PC-3 (cell line): Measurements from ENCODE around the gene DEFB116. TPM values are rescaled to one million over a fixed set of nuclear protein-coding genes. Genes with fewer than 3 reads are reported as not detected.

ENCODE experiments used
- ATAC-seq: fragments of 200-7000 bp; cut with Tn5 transposase; 2 replicates; pipeline ENCODE4 v1.9.1; 2020; ENCODE audit warnings: mild to moderate bottlenecking, moderate library complexity
- BruUV-seq: library from RNA; stranded (reverse); fragments of 400-500 nt; replicated peaks from 2 replicates; lab custom pipeline; 2021; lab: Mats Ljungman, UMichigan
- CTCF ChIA-PET: fragments of 300-600 bp; sonication (Branson Sonifier 250); formaldehyde crosslinking; loops from one replicate; lab custom pipeline; 2022; ENCODE audit warnings: antibody characterized with exemption; lab: Charles Lee
- POLR2A ChIA-PET: fragments of 300-600 bp; sonication (Branson Sonifier 250); formaldehyde crosslinking; loops from one replicate; lab custom pipeline; 2022; ENCODE audit warnings: antibody characterized with exemption; ENCODE audit not compliant: unreplicated experiment; lab: Charles Lee
- DNase-seq: peaks from one replicate; pipeline ENCODE4 v3.0.0-alpha.2; 2015
- H2AFZ ChIP-seq: fragments of 300-600 bp; sonication (generic); 2 replicates; pipeline ENCODE4 v1.6.0; 2016; ENCODE audit warnings: antibody characterized with exemption, low read length
- H3F3A ChIP-seq: fragments of 300-600 bp; sonication (generic); one replicate; pipeline ENCODE4 v1.6.0; 2017; ENCODE audit warnings: antibody characterized with exemption, low read length, control low read depth, mild to moderate bottlenecking; ENCODE audit not compliant: unreplicated experiment
- H3K27ac ChIP-seq: fragments of 300-600 bp; sonication (generic); 2 replicates; pipeline ENCODE4 v1.5.1; 2016; ENCODE audit warnings: mild to moderate bottlenecking, low read length
- H3K27me3 ChIP-seq: fragments of 300-600 bp; sonication (generic); 2 replicates; pipeline ENCODE4 v1.6.1; 2016; ENCODE audit warnings: low read length, mixed read lengths
- H3K36me3 ChIP-seq: fragments of 300-600 bp; sonication (generic); 2 replicates; pipeline ENCODE4 v1.6.1; 2016; ENCODE audit warnings: low read depth, mixed run types, low read length, mixed read lengths
- H3K4me1 ChIP-seq: fragments of 300-600 bp; sonication (generic); 2 replicates; pipeline ENCODE4 v1.5.1; 2016; ENCODE audit warnings: low read length; ENCODE audit not compliant: insufficient read depth
- H3K4me2 ChIP-seq: fragments of 300-600 bp; sonication (generic); 2 replicates; pipeline ENCODE4 v1.6.0; 2016; ENCODE audit warnings: low read length
- H3K4me3 ChIP-seq: fragments of 300-600 bp; sonication (generic); 2 replicates; pipeline ENCODE4 v1.5.1; 2016; ENCODE audit warnings: mild to moderate bottlenecking, low read length, mixed read lengths
- H3K79me2 ChIP-seq: fragments of 300-600 bp; sonication (generic); 2 replicates; pipeline ENCODE4 v1.6.1; 2017; ENCODE audit warnings: low read length, mixed read lengths
- H3K9ac ChIP-seq: fragments of 300-600 bp; sonication (generic); 2 replicates; pipeline ENCODE4 v1.6.0; 2016; ENCODE audit warnings: mild to moderate bottlenecking, low read length
- H3K9me2 ChIP-seq: fragments of 300-600 bp; sonication (generic); replicated peaks from 2 replicates; pipeline ENCODE4 v1.6.1; 2016; ENCODE audit warnings: mixed run types, low read length, mixed read lengths
- H3K9me3 ChIP-seq: fragments of 300-600 bp; sonication (generic); 2 replicates; pipeline ENCODE4 v1.6.1; 2016; ENCODE audit warnings: low read length, mixed read lengths
- H4K20me1 ChIP-seq: fragments of 300-600 bp; sonication (generic); 2 replicates; pipeline ENCODE4 v1.6.1; 2016; ENCODE audit warnings: low read length, mixed read lengths
- EZH2 ChIP-seq: fragments of 300-600 bp; sonication (generic); IDR thresholded peaks from one replicate; pipeline ENCODE4 v1.6.1; 2017; ENCODE audit warnings: antibody characterized with exemption, mild to moderate bottlenecking, low read length; ENCODE audit not compliant: unreplicated experiment
- EZH2phosphoT487 ChIP-seq: fragments of 300-600 bp; sonication (generic); IDR thresholded peaks from 2 replicates; pipeline ENCODE4 v1.6.1; 2018; ENCODE audit warnings: mild to moderate bottlenecking, antibody characterized with exemption, low read length, borderline replicate concordance
- intact Hi-C: fragments of 100-400 bp; cut with micrococcal nuclease; formaldehyde crosslinking; loops from 2 replicates; pipeline ENCODE4 v1.9.0; 2023
- total RNA-seq: library from RNA; depleted of rRNA; stranded (reverse); fragments of >200 nt; gene quantifications from 2 replicates; pipeline ENCODE4 v1.2.3, GENCODE V29; 2014; rRNA removed
- TF ChIP-seq, protein P1 (sequence below): fragments of 300-600 bp; sonication (generic); conservative IDR thresholded peaks from 2 replicates; pipeline ENCODE4 v1.5.1; 2017; ENCODE audit warnings: antibody characterized with exemption, low read depth, mild to moderate bottlenecking, low read length

The DEFB116 gene
- total RNA-seq, 1 experiment from 2014 or later: not detected

- H4K20me1 ChIP-seq: no peaks in the 10 kb centered on the region
- no peaks in the 10 kb centered on the region for H3K79me2 ChIP-seq
- H3K4me1 ChIP-seq: no peaks in the 10 kb centered on the region
- no peak within 1 kb of the TSS for H3K9ac ChIP-seq
- H3K4me3 ChIP-seq: no peak within 1 kb of the TSS
- no peaks in the 10 kb centered on the region for H3K9me3 ChIP-seq
- DNase-seq: peak; percentile 4
- H3K27me3 ChIP-seq: no peaks in the 10 kb centered on the region
- no peaks in the 10 kb centered on the region for H3F3A ChIP-seq
- intact Hi-C loops: no loop called here
- no peak within 1 kb of the TSS for H3K27ac ChIP-seq
- H3K36me3 ChIP-seq: no peaks in the 10 kb centered on the region
- no peak for TF ChIP-seq EZH2phosphoT487
- TF ChIP-seq, protein P1, sequence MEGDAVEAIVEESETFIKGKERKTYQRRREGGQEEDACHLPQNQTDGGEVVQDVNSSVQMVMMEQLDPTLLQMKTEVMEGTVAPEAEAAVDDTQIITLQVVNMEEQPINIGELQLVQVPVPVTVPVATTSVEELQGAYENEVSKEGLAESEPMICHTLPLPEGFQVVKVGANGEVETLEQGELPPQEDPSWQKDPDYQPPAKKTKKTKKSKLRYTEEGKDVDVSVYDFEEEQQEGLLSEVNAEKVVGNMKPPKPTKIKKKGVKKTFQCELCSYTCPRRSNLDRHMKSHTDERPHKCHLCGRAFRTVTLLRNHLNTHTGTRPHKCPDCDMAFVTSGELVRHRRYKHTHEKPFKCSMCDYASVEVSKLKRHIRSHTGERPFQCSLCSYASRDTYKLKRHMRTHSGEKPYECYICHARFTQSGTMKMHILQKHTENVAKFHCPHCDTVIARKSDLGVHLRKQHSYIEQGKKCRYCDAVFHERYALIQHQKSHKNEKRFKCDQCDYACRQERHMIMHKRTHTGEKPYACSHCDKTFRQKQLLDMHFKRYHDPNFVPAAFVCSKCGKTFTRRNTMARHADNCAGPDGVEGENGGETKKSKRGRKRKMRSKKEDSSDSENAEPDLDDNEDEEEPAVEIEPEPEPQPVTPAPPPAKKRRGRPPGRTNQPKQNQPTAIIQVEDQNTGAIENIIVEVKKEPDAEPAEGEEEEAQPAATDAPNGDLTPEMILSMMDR: no peak
- no peak for TF ChIP-seq EZH2
- BruUV-seq: no TSS peak
- no peak within 1 kb of the TSS for H3K4me2 ChIP-seq
- no peaks in the 10 kb centered on the region for H3K9me2 ChIP-seq
- ATAC-seq: no peak
- H2AFZ ChIP-seq: no peak within 1 kb of the TSS
- CTCF ChIA-PET: no interaction called here
- POLR2A ChIA-PET: no interaction called here
Observed at GRCh38 chr20:31257364-31257763, 51.0 kb downstream of the DEFB116 start, which contains the start of gene DEFB115. TSS of gene DEFB115 (plus strand) at chr20:31257664. CDS start at chr20:31257664, 0 bp downstream.

DNA sequence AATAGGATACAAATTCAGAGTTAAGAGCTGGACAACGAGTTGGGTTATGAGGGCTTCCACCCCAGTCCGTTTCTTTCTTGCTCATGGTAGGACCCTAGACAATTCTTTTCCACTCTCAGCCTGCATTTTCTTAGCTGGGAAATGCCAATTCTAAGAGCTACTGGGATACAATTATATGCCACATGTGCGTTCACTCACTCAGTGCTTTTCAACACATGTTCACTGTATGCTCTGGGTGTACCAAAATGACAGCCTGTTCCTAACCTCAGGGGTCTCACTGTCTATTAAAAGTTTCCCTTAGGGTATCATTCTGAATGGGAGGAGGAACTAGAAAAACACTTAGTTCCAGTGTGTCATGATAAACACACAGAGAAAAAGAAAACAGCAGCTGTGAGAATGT is 51.4 kb downstream of the DEFB116 start:
- Histone ChIP-seq H3K36me3 (no peaks in the 10 kb centered on the region), H4K20me1 (no peaks in the 10 kb centered on the region), H3K9ac (no peak overlapping the region), H3K4me2 (no peak overlapping the region), H3K4me3 (no peak overlapping the region), H3K9me3 (no peaks in the 10 kb centered on the region), H3F3A (no peaks in the 10 kb centered on the region), H3K27me3 (no peaks in the 10 kb centered on the region), H3K9me2 (no peaks in the 10 kb centered on the region), H2AFZ (no peak overlapping the region), H3K4me1 (no peaks in the 10 kb centered on the region), H3K79me2 (no peaks in the 10 kb centered on the region), H3K27ac (no peak overlapping the region)
- no peak for TF ChIP-seq EZH2phosphoT487
- TF ChIP-seq EZH2: no peak
- TF ChIP-seq, protein P1: no peak
- DNase-seq (no peak), ATAC-seq (no peak)
- intact Hi-C loops: no loop called here
- POLR2A ChIA-PET: no interaction called here
- CTCF ChIA-PET: no interaction called here
- no TSS peak for BruUV-seq

Other genes with a start within 250 kb of the DEFB116 start
- not detected in 2 replicates for gene DEFB115, start 50.9 kb downstream of the DEFB116 start, total RNA-seq
- gene DEFB118, start 60.0 kb upstream of the DEFB116 start, total RNA-seq: not detected in 2 replicates
- gene DEFB119, start 82.0 kb upstream of the DEFB116 start, total RNA-seq: not detected in 2 replicates
- gene DEFB121, start 97.6 kb upstream of the DEFB116 start, total RNA-seq: not detected in 2 replicates
- gene DEFB123, start 132.0 kb upstream of the DEFB116 start, total RNA-seq: not detected in 2 replicates
- not detected in 2 replicates for gene DEFB124, start 166.5 kb upstream of the DEFB116 start, total RNA-seq
- gene REM1, start 166.7 kb upstream of the DEFB116 start, total RNA-seq: not detected in 2 replicates
- 99.5 and 125 TPM in 2 replicates for gene HM13, start 205.9 kb upstream of the DEFB116 start, total RNA-seq